Measurements from ENCODE around the gene DSCAM.

The DSCAM gene

GRCh38 chr21:40250514-40251294 is 596.3 kb downstream of the DSCAM start:
- H3K4me1 ChIP-seq (ENCODE audit: control insufficient read depth, insufficient read depth, low read length), result no peaks in the 10 kb centered on the region
- H3K9ac ChIP-seq (ENCODE audit: low read depth, low read length), result no peak overlapping the region
- no peaks in the 10 kb centered on the region for H3K36me3 ChIP-seq (ENCODE audit: control insufficient read depth, insufficient read depth, low read length)
- H3K4me3 ChIP-seq (ENCODE audit: low read depth, low read length), result no peak overlapping the region
- no peaks in the 10 kb centered on the region for H3K27me3 ChIP-seq (ENCODE audit: control insufficient read depth, insufficient read depth, low read length)
- H3K9me3 ChIP-seq (ENCODE audit: control insufficient read depth, insufficient read depth, low read length), result peaks cover 18% of the 10 kb centered on the region

- H3K27me3 ChIP-seq (ENCODE audit: control insufficient read depth, insufficient read depth, low read length), result no peaks in the 10 kb centered on the region
- no peaks in the 10 kb centered on the region for H3K4me1 ChIP-seq (ENCODE audit: control insufficient read depth, insufficient read depth, low read length)
- H3K9ac ChIP-seq (ENCODE audit: low read depth, low read length), result no peak overlapping the region
- no peaks in the 10 kb centered on the region for H3K36me3 ChIP-seq (ENCODE audit: control insufficient read depth, insufficient read depth, low read length)
- no peak overlapping the region for H3K4me3 ChIP-seq (ENCODE audit: low read depth, low read length)
- peaks cover 11% of the 10 kb centered on the region for H3K9me3 ChIP-seq (ENCODE audit: control insufficient read depth, insufficient read depth, low read length)
These were observed 602.0 kb downstream of the DSCAM start for GRCh38 chr21:40244981-40245380.

DNA sequence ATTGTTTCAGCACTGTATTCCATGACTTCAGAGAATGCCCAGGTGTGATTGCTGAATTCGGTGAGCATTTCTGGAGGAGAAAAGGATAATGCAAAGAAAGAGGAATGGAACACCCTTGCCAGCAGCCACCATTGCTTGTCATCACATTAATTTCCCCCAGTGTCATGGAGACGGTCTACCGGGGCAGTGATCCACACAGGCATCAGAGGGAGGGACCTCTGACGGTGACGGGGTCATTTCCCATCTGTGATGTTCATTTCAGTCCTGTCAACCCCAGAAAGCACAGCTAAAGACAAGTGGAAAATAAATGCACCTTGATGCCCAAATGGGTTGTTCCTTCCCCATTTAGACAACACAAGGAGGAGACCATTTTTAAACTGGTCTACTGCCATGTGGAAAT is 603.3 kb downstream of the DSCAM start:
- Histone ChIP-seq H3K9me3 (ENCODE audit: control insufficient read depth, insufficient read depth, low read length) (peaks cover 8% of the 10 kb centered on the region), H3K9ac (ENCODE audit: low read depth, low read length) (no peak overlapping the region), H3K27me3 (ENCODE audit: control insufficient read depth, insufficient read depth, low read length) (no peaks in the 10 kb centered on the region), H3K4me1 (ENCODE audit: control insufficient read depth, insufficient read depth, low read length) (no peaks in the 10 kb centered on the region), H3K36me3 (ENCODE audit: control insufficient read depth, insufficient read depth, low read length) (no peaks in the 10 kb centered on the region), H3K4me3 (ENCODE audit: low read depth, low read length) (no peak overlapping the region)

DNA sequence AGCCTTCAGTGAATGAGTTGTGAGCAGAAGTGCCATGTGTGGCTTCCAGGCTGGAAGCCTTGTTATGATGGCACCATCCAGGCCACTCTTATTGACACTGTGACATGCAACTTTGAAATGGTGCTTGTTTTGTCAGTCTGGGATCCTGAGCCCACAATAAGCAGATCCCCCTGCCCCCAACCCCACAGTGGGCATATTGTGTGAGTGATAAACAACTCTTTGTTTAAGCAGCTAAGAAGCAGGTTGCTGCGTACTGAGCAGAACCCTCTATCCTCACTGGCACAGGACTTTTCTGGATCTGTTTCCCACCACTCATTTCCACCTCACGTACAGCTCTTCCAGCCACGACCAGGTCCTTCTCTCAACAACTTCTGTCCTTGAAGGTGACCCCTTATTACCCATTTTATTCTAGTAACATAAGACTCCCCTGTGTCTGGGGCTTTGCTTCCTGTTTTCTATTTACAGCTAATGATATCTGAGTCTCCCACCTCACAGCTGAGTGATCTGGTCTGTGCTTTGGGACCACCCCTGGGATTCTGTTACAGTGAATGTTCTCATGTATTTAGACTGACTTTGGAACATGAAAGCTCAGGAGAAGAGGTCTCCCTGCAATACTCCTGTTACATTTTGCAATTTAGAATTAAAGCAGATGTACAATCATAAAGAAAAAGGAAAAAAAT is 604.2 kb downstream of the DSCAM start:
- Histone ChIP-seq H3K27me3 (ENCODE audit: control insufficient read depth, insufficient read depth, low read length) (no peaks in the 10 kb centered on the region), H3K4me1 (ENCODE audit: control insufficient read depth, insufficient read depth, low read length) (no peaks in the 10 kb centered on the region), H3K9me3 (ENCODE audit: control insufficient read depth, insufficient read depth, low read length) (peaks cover 4% of the 10 kb centered on the region), H3K4me3 (ENCODE audit: low read depth, low read length) (no peak overlapping the region), H3K36me3 (ENCODE audit: control insufficient read depth, insufficient read depth, low read length) (no peaks in the 10 kb centered on the region), H3K9ac (ENCODE audit: low read depth, low read length) (no peak overlapping the region)

DNA sequence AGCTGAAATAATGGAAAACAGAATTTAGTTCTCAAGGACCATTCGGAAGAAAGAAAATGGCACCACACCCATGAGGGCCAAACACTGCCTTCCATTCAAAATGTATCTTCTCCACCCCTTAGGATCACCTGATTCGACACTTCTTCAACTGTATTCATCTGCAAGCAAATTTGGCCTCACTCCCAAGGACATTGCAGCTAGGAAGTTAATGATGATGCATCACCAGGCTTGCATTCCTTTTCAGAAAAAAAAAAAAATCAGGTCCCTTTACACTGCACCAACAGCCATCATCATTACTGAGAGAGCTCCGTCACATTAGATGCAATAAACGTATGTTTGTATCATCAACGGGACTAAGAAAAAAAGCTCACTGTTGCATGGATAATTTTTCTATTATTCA is 611.4 kb downstream of the DSCAM start:
- Histone ChIP-seq H3K9ac (ENCODE audit: low read depth, low read length) (no peak overlapping the region), H3K27me3 (ENCODE audit: control insufficient read depth, insufficient read depth, low read length) (no peaks in the 10 kb centered on the region), H3K36me3 (ENCODE audit: control insufficient read depth, insufficient read depth, low read length) (no peaks in the 10 kb centered on the region), H3K9me3 (ENCODE audit: control insufficient read depth, insufficient read depth, low read length) (no peaks in the 10 kb centered on the region), H3K4me1 (ENCODE audit: control insufficient read depth, insufficient read depth, low read length) (no peaks in the 10 kb centered on the region), H3K4me3 (ENCODE audit: low read depth, low read length) (no peak overlapping the region)

- Histone ChIP-seq H3K9ac (ENCODE audit: low read depth, low read length) (no peak overlapping the region), H3K27me3 (ENCODE audit: control insufficient read depth, insufficient read depth, low read length) (no peaks in the 10 kb centered on the region), H3K4me1 (ENCODE audit: control insufficient read depth, insufficient read depth, low read length) (peaks cover 4% of the 10 kb centered on the region), H3K4me3 (ENCODE audit: low read depth, low read length) (no peak overlapping the region), H3K36me3 (ENCODE audit: control insufficient read depth, insufficient read depth, low read length) (no peaks in the 10 kb centered on the region), H3K9me3 (ENCODE audit: control insufficient read depth, insufficient read depth, low read length) (no peaks in the 10 kb centered on the region)
These were observed 615.0 kb downstream of the DSCAM start for GRCh38 chr21:40231979-40232378.

GRCh38 chr21:40227096-40227495 is 619.9 kb downstream of the DSCAM start:
- H3K27me3 ChIP-seq (ENCODE audit: control insufficient read depth, insufficient read depth, low read length), result no peaks in the 10 kb centered on the region
- no peaks in the 10 kb centered on the region for H3K36me3 ChIP-seq (ENCODE audit: control insufficient read depth, insufficient read depth, low read length)
- peaks cover 4% of the 10 kb centered on the region for H3K4me1 ChIP-seq (ENCODE audit: control insufficient read depth, insufficient read depth, low read length)
- no peaks in the 10 kb centered on the region for H3K9me3 ChIP-seq (ENCODE audit: control insufficient read depth, insufficient read depth, low read length)
- H3K4me3 ChIP-seq (ENCODE audit: low read depth, low read length), result no peak overlapping the region
- H3K9ac ChIP-seq (ENCODE audit: low read depth, low read length), result no peak overlapping the region

- Histone ChIP-seq H3K9ac (ENCODE audit: low read depth, low read length) (no peak overlapping the region), H3K36me3 (ENCODE audit: control insufficient read depth, insufficient read depth, low read length) (no peaks in the 10 kb centered on the region), H3K4me3 (ENCODE audit: low read depth, low read length) (no peak overlapping the region), H3K9me3 (ENCODE audit: control insufficient read depth, insufficient read depth, low read length) (no peaks in the 10 kb centered on the region), H3K27me3 (ENCODE audit: control insufficient read depth, insufficient read depth, low read length) (no peaks in the 10 kb centered on the region), H3K4me1 (ENCODE audit: control insufficient read depth, insufficient read depth, low read length) (no peaks in the 10 kb centered on the region)
These were observed 631.0 kb downstream of the DSCAM start for GRCh38 chr21:40215941-40216340.

DNA sequence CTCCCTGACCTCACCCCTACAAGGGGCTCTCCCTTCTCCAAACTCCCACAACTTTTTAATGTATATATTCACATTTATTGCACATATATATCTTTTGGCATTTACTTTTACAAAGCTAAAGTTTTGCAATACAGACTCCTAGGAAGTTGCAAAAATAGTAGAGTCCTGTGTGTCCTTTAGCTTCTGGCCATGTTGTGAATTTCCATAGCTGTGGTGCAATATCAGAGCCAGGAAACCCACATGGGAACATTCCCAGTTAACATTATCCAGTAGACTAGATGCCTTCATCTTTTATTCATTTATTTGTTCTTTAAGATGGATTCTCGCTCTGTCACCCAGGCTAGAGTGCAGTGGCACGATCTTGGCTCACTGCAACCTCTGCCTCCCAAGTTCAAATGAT is 636.7 kb downstream of the DSCAM start:
- no peaks in the 10 kb centered on the region for H3K27me3 ChIP-seq (ENCODE audit: control insufficient read depth, insufficient read depth, low read length)
- H3K9ac ChIP-seq (ENCODE audit: low read depth, low read length), result no peak overlapping the region
- no peaks in the 10 kb centered on the region for H3K4me1 ChIP-seq (ENCODE audit: control insufficient read depth, insufficient read depth, low read length)
- no peaks in the 10 kb centered on the region for H3K36me3 ChIP-seq (ENCODE audit: control insufficient read depth, insufficient read depth, low read length)
- H3K4me3 ChIP-seq (ENCODE audit: low read depth, low read length), result no peak overlapping the region
- H3K9me3 ChIP-seq (ENCODE audit: control insufficient read depth, insufficient read depth, low read length), result no peaks in the 10 kb centered on the region

DNA sequence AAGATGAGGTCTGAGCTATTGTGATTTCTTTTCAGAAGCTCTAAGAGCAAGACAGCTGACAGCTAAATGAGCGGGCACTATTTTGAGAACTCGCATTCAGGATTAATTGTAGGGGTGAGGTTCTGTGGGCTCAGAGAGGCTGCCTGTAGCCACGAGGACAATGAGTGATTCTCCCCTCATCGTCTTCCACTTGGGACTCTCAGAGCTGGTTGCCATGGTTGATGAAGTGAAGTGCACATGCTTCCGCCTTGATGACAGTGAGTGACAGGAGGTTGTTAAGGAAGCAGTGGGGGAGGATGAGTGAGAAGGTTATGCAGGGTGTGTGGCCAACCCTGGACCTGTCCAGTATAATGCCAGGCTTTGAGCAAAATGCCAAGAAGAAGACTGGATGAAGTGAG is 638.0 kb downstream of the DSCAM start:
- H3K36me3 ChIP-seq (ENCODE audit: control insufficient read depth, insufficient read depth, low read length), result no peaks in the 10 kb centered on the region
- H3K9ac ChIP-seq (ENCODE audit: low read depth, low read length), result no peak overlapping the region
- H3K4me3 ChIP-seq (ENCODE audit: low read depth, low read length), result no peak overlapping the region
- no peaks in the 10 kb centered on the region for H3K4me1 ChIP-seq (ENCODE audit: control insufficient read depth, insufficient read depth, low read length)
- H3K27me3 ChIP-seq (ENCODE audit: control insufficient read depth, insufficient read depth, low read length), result no peaks in the 10 kb centered on the region
- H3K9me3 ChIP-seq (ENCODE audit: control insufficient read depth, insufficient read depth, low read length), result no peaks in the 10 kb centered on the region

DNA sequence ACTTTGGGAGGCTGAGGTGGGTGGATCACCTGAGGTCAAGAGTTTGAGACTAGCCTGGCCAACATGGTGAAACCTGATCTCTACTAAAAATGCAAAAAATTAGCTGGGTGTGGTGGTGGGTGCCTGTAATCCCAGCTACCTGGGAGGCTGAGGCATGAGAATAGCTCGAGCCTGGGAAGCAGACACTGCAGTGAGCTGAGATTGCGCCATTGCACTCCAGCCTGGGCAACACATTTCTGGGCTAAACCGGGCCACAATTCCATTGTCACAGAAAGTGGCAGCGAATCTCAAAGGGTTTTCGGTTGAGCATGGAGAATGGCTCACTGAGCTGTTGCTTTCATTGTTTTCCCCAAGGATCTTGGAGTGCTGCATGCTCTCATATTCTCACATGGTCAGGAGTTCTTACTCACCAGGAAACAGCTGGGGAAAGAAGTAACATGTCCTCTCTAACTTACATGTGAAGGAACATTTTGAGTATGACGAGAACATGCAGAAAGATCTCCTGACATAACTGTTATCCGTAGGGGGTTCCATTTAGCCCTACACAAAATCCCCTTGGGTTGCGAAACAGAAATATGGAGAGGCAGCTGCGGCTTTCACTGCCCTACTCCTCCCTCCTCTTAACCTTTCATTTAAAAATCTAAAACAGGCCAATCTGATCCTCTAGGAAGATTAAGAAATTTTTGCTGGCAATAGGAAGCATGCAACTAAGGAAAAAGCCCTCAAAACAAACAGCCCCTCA is 638.6 kb downstream of the DSCAM start:
- no peak overlapping the region for H3K4me3 ChIP-seq (ENCODE audit: low read depth, low read length)
- no peaks in the 10 kb centered on the region for H3K36me3 ChIP-seq (ENCODE audit: control insufficient read depth, insufficient read depth, low read length)
- no peaks in the 10 kb centered on the region for H3K9me3 ChIP-seq (ENCODE audit: control insufficient read depth, insufficient read depth, low read length)
- H3K9ac ChIP-seq (ENCODE audit: low read depth, low read length), result no peak overlapping the region
- no peaks in the 10 kb centered on the region for H3K4me1 ChIP-seq (ENCODE audit: control insufficient read depth, insufficient read depth, low read length)
- H3K27me3 ChIP-seq (ENCODE audit: control insufficient read depth, insufficient read depth, low read length), result no peaks in the 10 kb centered on the region

- H3K4me1 ChIP-seq (ENCODE audit: control insufficient read depth, insufficient read depth, low read length), result no peaks in the 10 kb centered on the region
- H3K27me3 ChIP-seq (ENCODE audit: control insufficient read depth, insufficient read depth, low read length), result no peaks in the 10 kb centered on the region
- H3K4me3 ChIP-seq (ENCODE audit: low read depth, low read length), result no peak overlapping the region
- no peaks in the 10 kb centered on the region for H3K9me3 ChIP-seq (ENCODE audit: control insufficient read depth, insufficient read depth, low read length)
- H3K36me3 ChIP-seq (ENCODE audit: control insufficient read depth, insufficient read depth, low read length), result no peaks in the 10 kb centered on the region
- no peak overlapping the region for H3K9ac ChIP-seq (ENCODE audit: low read depth, low read length)
These were observed 646.0 kb downstream of the DSCAM start for GRCh38 chr21:40200946-40201345.
